PC-9 (cell line): ENCODE measurements around the gene ULK1. TPM values are rescaled to one million over a fixed set of nuclear protein-coding genes. Genes with fewer than 3 reads are reported as not detected.
"Not testable (repeated sequence)": the region's sequence is repeated elsewhere in the genome, so short reads cannot be mapped to it uniquely, and the experiment has no call there.

Experiments used
- BruUV-seq: library from RNA; stranded (reverse); fragments of 400-500 nt; replicated peaks from 2 replicates; lab custom pipeline; 2021; lab: Mats Ljungman, UMichigan
- CTCF ChIA-PET: fragments of 300-600 bp; sonication (Branson Sonifier 250); formaldehyde crosslinking; loops from one replicate; lab custom pipeline; 2022; ENCODE audit warnings: antibody characterized with exemption; lab: Charles Lee
- POLR2A ChIA-PET: fragments of 300-600 bp; sonication (Branson Sonifier 250); formaldehyde crosslinking; loops from one replicate; lab custom pipeline; 2022; ENCODE audit warnings: antibody characterized with exemption; ENCODE audit not compliant: unreplicated experiment; lab: Charles Lee
- DNase-seq, 2 experiments: peaks; one replicate each; pipeline versions ENCODE4 v3.0.0 to v3.0.0-alpha.2; 2015 to 2022; ENCODE audit warnings: mixed read lengths in 1 of 2
- H2AFZ ChIP-seq: fragments of 200-600 bp; sonication (generic); 2 replicates; pipeline ENCODE4 v1.8.1; 2017; ENCODE audit warnings: antibody characterized with exemption
- H3F3A ChIP-seq: fragments of 200-600 bp; sonication (generic); 2 replicates; pipeline ENCODE4 v1.8.1; 2017; ENCODE audit warnings: antibody characterized with exemption, mild to moderate bottlenecking, low read depth; ENCODE audit not compliant: insufficient read depth
- H3K27ac ChIP-seq: fragments of 200-600 bp; sonication (generic); 2 replicates; pipeline ENCODE4 v1.6.1; 2016; ENCODE audit warnings: mixed run types
- H3K27me3 ChIP-seq: fragments of 200-600 bp; sonication (generic); 2 replicates; pipeline ENCODE4 v1.6.1; 2016; ENCODE audit warnings: low read depth, mixed run types; ENCODE audit not compliant: insufficient read depth
- H3K36me3 ChIP-seq: fragments of 200-600 bp; sonication (generic); 2 replicates; pipeline ENCODE4 v1.6.1; 2016; ENCODE audit warnings: low read depth, mixed run types
- H3K4me1 ChIP-seq: fragments of 200-600 bp; sonication (generic); replicated peaks from 2 replicates; pipeline ENCODE4 v1.6.1; 2016; ENCODE audit warnings: mixed run types; ENCODE audit not compliant: insufficient read depth
- H3K4me2 ChIP-seq: fragments of 200-600 bp; sonication (generic); 2 replicates; pipeline ENCODE4 v1.6.1; 2017; ENCODE audit warnings: mixed run types
- H3K4me3 ChIP-seq: fragments of 200-600 bp; sonication (generic); 2 replicates; pipeline ENCODE4 v1.6.1; 2016; ENCODE audit warnings: mixed run types
- H3K79me2 ChIP-seq: fragments of 200-600 bp; sonication (generic); 2 replicates; pipeline ENCODE4 v1.6.1; 2017; ENCODE audit warnings: low read depth, mixed run types
- H3K9me2 ChIP-seq: fragments of 200-600 bp; sonication (generic); 2 replicates; pipeline ENCODE4 v1.8.1; 2017; ENCODE audit warnings: mild to moderate bottlenecking; ENCODE audit not compliant: insufficient read depth
- H3K9me3 ChIP-seq: fragments of 200-600 bp; sonication (generic); 2 replicates; pipeline ENCODE4 v1.8.1; 2016; ENCODE audit warnings: low read depth; ENCODE audit not compliant: insufficient read depth
- H4K20me1 ChIP-seq: fragments of 200-600 bp; sonication (generic); 2 replicates; pipeline ENCODE4 v1.8.1; 2017; ENCODE audit not compliant: insufficient read depth
- CTCF ChIP-seq: fragments of 200-600 bp; sonication (generic); conservative IDR thresholded peaks from 2 replicates; pipeline ENCODE4 v1.6.1; 2017; ENCODE audit warnings: mixed run types, antibody characterized with exemption, mild to moderate bottlenecking, moderate library complexity
- EZH2 ChIP-seq: fragments of 200-600 bp; sonication (generic); IDR thresholded peaks from 2 replicates; pipeline ENCODE4 v1.8.0; 2017; ENCODE audit warnings: antibody characterized with exemption, low read depth
- intact Hi-C: fragments of 100-400 bp; cut with micrococcal nuclease; formaldehyde crosslinking; loops from one replicate; pipeline ENCODE4 v1.10.0; 2022; ENCODE audit not compliant: unreplicated experiment
- total RNA-seq: library from RNA; stranded (reverse); gene quantifications from 2 replicates; pipeline ENCODE4 v1.2.3, GENCODE V29; 2021

ULK1 gene
- total RNA-seq, 1 experiment from 2014 or later: 70.5 TPM

DNA sequence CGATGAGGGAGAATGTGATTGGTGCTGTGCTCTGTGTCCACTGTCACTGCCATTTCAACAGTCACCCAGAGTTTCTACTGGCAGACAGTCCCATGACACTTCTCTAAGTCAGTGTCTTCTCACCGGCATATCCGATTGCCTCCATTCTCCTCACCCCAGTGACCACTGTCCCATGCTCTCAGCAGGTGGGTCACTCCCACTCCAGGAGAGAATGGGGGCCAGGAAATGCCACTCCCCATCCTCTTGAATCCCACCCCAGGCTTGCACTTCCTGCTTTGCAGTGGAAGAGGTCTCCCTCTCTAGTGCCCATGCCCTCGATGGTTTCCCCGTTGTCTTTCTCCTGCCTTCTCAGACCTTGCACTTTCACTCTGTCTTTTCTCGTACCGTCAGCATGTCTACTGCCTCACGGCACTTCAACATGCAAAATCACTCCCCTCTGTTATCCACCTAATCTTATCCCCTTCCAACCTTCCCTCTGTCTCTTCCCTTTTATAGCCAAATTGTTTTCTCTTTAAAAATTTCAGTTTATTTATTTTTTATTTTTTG, 53.1 kb downstream of the ULK1 start:
- POLR2A ChIA-PET: no interaction called here
- Histone ChIP-seq H3F3A (peaks cover 31% of the 10 kb centered on the region), H3K27me3 (no peaks in the 10 kb centered on the region), H3K36me3 (no peaks in the 10 kb centered on the region), H3K9me2 (no peaks in the 10 kb centered on the region), H3K9me3 (no peaks in the 10 kb centered on the region), H3K27ac (no peak overlapping the region), H2AFZ (no peak overlapping the region), H4K20me1 (peaks cover 14% of the 10 kb centered on the region), H3K4me2 (no peak overlapping the region), H3K4me3 (no peak overlapping the region), H3K79me2 (peaks cover 25% of the 10 kb centered on the region), H3K4me1 (peaks cover 7% of the 10 kb centered on the region; the same call in 1 of the 2 replicates)
- CTCF ChIA-PET: no interaction called here
- intact Hi-C loops: loop anchor here (2.0 kb wide), 2 partner anchors 19 to 51 kb away; partner anchors contain the start of gene PUS1
- BruUV-seq: no TSS peak
- no peak for DNase-seq
- no peak for TF ChIP-seq EZH2
- TF ChIP-seq CTCF: no peak

DNA sequence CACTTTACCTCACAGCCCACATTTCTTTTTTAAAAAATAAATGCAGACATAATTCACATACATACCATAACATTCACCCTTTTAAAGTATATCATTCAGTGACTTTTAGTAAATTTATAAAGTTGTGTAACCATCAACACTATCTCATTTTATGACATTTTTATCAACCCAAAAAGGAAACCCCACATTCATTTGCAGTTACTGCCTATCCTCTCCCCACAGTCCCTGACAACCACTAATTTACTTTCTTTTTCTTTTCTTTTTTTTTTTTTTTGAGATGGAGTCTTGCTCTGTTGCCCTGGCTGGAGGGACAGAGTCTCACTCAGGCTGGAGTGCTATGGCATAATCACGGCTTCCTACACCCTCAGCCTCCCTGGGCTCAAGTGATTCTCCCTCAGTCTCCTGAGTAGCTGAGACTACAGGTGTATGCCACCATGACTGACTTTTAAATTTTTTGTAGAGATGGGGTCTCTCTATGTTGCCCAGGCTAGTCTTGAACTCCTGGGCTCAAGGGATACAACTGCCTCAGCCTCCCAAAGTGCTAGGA, 53.8 kb downstream of the ULK1 start:
- Histone ChIP-seq H3K4me2 (no peak overlapping the region), H3K9me3 (no peaks in the 10 kb centered on the region), H3K27me3 (no peaks in the 10 kb centered on the region), H3K79me2 (peaks cover 31% of the 10 kb centered on the region), H3K4me1 (peaks cover 7% of the 10 kb centered on the region; the same call in 1 of the 2 replicates), H3F3A (peaks cover 30% of the 10 kb centered on the region), H2AFZ (no peak overlapping the region), H3K9me2 (no peaks in the 10 kb centered on the region), H3K36me3 (0 out of 2 replicates have a peak, but pooled peaks cover under 1% of the 10 kb centered on the region), H3K27ac (no peak overlapping the region), H3K4me3 (no peak overlapping the region), H4K20me1 (peaks cover 19% of the 10 kb centered on the region)
- intact Hi-C loops: loop anchor here (2.0 kb wide), 2 partner anchors 19 to 51 kb away; partner anchors contain the start of gene PUS1
- POLR2A ChIA-PET: no interaction called here
- CTCF ChIA-PET: no interaction called here
- TF ChIP-seq EZH2: no peak
- no peak for TF ChIP-seq CTCF
- no TSS peak for BruUV-seq
- DNase-seq: no peak

DNA sequence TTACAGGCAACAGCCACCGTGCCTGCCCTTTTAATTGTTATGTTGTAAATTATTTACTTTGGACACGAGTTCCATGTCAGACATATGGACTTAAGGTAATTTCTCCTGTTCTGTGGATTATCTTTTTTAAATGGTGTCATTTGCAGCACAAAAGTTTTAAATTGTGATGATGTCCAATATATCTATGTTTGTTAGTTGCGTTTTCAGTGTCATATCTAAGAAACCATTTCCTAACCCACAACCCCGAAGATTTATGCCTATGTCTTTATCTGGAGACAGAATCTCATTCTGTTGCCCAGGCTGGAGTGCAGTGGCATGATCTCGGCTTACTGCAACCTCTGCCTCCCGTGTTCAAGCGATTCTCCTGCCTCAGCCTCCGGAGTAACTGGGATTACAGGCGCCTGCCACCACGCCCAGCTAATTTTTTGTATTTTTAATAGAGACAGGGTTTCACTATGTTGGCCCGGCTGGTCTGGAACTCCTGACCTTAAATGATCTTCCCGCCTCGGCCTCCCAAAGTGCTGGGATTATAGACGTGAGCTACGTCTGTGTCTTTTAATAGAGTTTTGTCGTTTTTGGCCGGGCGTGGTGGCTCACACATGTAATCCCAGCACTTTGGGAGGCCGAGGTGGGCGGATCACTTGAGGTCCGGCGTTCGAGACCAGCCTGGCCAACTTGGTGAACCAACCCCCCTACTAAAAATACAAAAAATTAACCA, 54.5 kb downstream of the ULK1 start:
- H3K36me3 ChIP-seq, DNase-seq, H3K9me2 ChIP-seq, H3K27ac ChIP-seq, H3K27me3 ChIP-seq, H3K4me1 ChIP-seq, H3K9me3 ChIP-seq, CTCF ChIA-PET, BruUV-seq: not testable (repeated sequence)
- peaks cover 25% of the 10 kb centered on the region for H4K20me1 ChIP-seq
- peak overlapping the region; percentile 79 for H3K4me2 ChIP-seq
- peak overlapping the region; percentile 94 for H3K4me3 ChIP-seq
- peak overlapping the region; percentile 77 for H2AFZ ChIP-seq
- intact Hi-C loops: loop anchor here (1.0 to 2.0 kb wide), 4 partner anchors 20 to 98 kb away; partner anchors contain the start of gene PUS1
- H3F3A ChIP-seq: peaks cover 30% of the 10 kb centered on the region
- POLR2A ChIA-PET: interaction anchor here (0.5 to 0.6 kb wide), 2 partner anchors 21 to 240 kb away, joined by 4 to 15 read pairs; no protein-coding TSS in a partner anchor
- peaks cover 38% of the 10 kb centered on the region for H3K79me2 ChIP-seq
